ENCODE measurements around the gene DCDC1.

DNA sequence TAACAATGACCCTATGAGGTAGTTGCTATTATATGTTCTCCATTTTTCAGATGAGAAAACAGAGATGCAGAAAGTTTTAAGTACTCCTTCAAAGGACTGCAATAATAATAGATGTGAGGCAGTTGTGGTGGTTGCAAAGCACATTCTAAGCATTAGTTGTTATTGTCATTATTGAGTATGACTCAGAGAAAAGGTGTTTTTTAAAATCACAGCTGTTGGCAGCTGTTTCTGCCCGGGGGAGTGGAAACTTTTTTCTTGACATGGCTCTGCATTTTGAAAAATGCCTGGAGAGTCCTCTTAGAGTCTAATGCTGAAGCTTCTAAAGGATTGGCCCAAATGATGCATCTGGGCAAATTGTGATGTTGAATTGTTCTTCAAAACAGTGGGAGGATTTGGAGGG lies 538.9 kb downstream of the DCDC1 start:
- TF ChIP-seq IRF2 (CRISPR knock-in tag; IDR thresholded peaks at IDR 0.05; ENCODE audit: borderline replicate concordance, low read depth): no peak
- no peak for TF ChIP-seq ZNF281 (CRISPR knock-in tag; IDR thresholded peaks at IDR 0.05)

Measured in WTC11 (cell line).